Ovary (tissue), 3 donors: ENCODE results near the gene RGPD4.

Source experiments
- CTCF ChIP-seq, 3 donors: fragments of 450-650 bp in 2 of 3; fragments of 200-600 bp in 1 of 3; IDR thresholded peaks; one replicate each; pipeline versions ENCODE4 v1.5.1 to v1.8.0; 2016 to 2022; ENCODE audit warnings: antibody characterized with exemption in 3 of 3, mild to moderate bottlenecking in 1 of 3
- EP300 ChIP-seq: sonication (generic); formaldehyde crosslinking; IDR thresholded peaks from one replicate; pipeline ENCODE4 v1.6.1; 2017; ENCODE audit warnings: antibody characterized with exemption
- POLR2A ChIP-seq: fragments of 450-650 bp; IDR thresholded peaks from one replicate; pipeline ENCODE4 v1.6.1; 2017; ENCODE audit warnings: antibody characterized with exemption, mild to moderate bottlenecking, moderate library complexity
- donor health status: DM: no; HTN: no; CAD: no.

- TF ChIP-seq CTCF (IDR thresholded peaks at IDR 0.05) (no peak), EP300 (no peak), POLR2A (no peak)
These were observed 16.9 kb upstream of the RGPD4 start for GRCh38 chr2:107809835-107810234.
